ENCODE measurements around the gene LHFPL3.

Gene LHFPL3

GRCh38 chr7:104450861-104451260, 122.5 kb downstream of the LHFPL3 start:
- no peaks in the 10 kb centered on the region for H3K36me3 ChIP-seq
- TF ChIP-seq CTCF (IDR thresholded peaks at IDR 0.05; ENCODE audit: low read depth, low read length): no peak
- H3K4me3 ChIP-seq (ENCODE audit: low read depth, low read length): no peak overlapping the region
- no peak overlapping the region for H3K27ac ChIP-seq
- DNase-seq: no peak
- no peaks in the 10 kb centered on the region for H3K9me3 ChIP-seq (ENCODE audit: severe bottlenecking)
- H3K27me3 ChIP-seq (ENCODE audit: insufficient read depth, low read depth, severe bottlenecking): no peaks in the 10 kb centered on the region

GRCh38 chr7:104453190-104453589, 124.8 kb downstream of the LHFPL3 start:
- Histone ChIP-seq H3K9me3 (ENCODE audit: severe bottlenecking) (no peaks in the 10 kb centered on the region), H3K27me3 (ENCODE audit: insufficient read depth, low read depth, severe bottlenecking) (no peaks in the 10 kb centered on the region), H3K27ac (no peak overlapping the region), H3K36me3 (no peaks in the 10 kb centered on the region), H3K4me3 (ENCODE audit: low read depth, low read length) (no peak overlapping the region)
- no peak for DNase-seq
- TF ChIP-seq CTCF (IDR thresholded peaks at IDR 0.05; ENCODE audit: low read depth, low read length): no peak

- no peak for TF ChIP-seq CTCF (IDR thresholded peaks at IDR 0.05; ENCODE audit: low read depth, low read length)
- Histone ChIP-seq H3K4me3 (ENCODE audit: low read depth, low read length) (no peak overlapping the region), H3K27ac (no peak overlapping the region), H3K27me3 (ENCODE audit: insufficient read depth, low read depth, severe bottlenecking) (no peaks in the 10 kb centered on the region), H3K36me3 (no peaks in the 10 kb centered on the region), H3K9me3 (ENCODE audit: severe bottlenecking) (peaks cover 2% of the 10 kb centered on the region)
- DNase-seq: no peak
Measured at GRCh38 chr7:104458875-104459274, 130.5 kb downstream of the LHFPL3 start.

- Histone ChIP-seq H3K9me3 (ENCODE audit: severe bottlenecking) (peaks cover 4% of the 10 kb centered on the region), H3K27ac (no peak overlapping the region), H3K27me3 (ENCODE audit: insufficient read depth, low read depth, severe bottlenecking) (no peaks in the 10 kb centered on the region), H3K36me3 (no peaks in the 10 kb centered on the region), H3K4me3 (ENCODE audit: low read depth, low read length) (no peak overlapping the region)
- TF ChIP-seq CTCF (IDR thresholded peaks at IDR 0.05; ENCODE audit: low read depth, low read length): no peak
- no peak for DNase-seq
Measured at GRCh38 chr7:104469166-104469820, 140.9 kb downstream of the LHFPL3 start.

- Histone ChIP-seq H3K9me3 (ENCODE audit: severe bottlenecking) (no peaks in the 10 kb centered on the region), H3K27ac (no peak overlapping the region), H3K4me3 (ENCODE audit: low read depth, low read length) (no peak overlapping the region), H3K27me3 (ENCODE audit: insufficient read depth, low read depth, severe bottlenecking) (no peaks in the 10 kb centered on the region), H3K36me3 (no peaks in the 10 kb centered on the region)
- DNase-seq: no peak
- no peak for TF ChIP-seq CTCF (IDR thresholded peaks at IDR 0.05; ENCODE audit: low read depth, low read length)
Measured at GRCh38 chr7:104480529-104480928, 152.1 kb downstream of the LHFPL3 start.
